AG04449 (cell line): ENCODE measurements around the gene VAV2.

Source experiments
- CTCF ChIA-PET: fragments of 350-600 bp; formaldehyde crosslinking; extraction: SDS; loops from one replicate; lab custom pipeline; 2021; ENCODE audit warnings: antibody characterized with exemption; lab: Yijun Ruan, JAX
- POLR2A ChIA-PET: fragments of 400-600, 350-600 bp; formaldehyde crosslinking; extraction: SDS; loops from one replicate; lab custom pipeline; 2020; ENCODE audit warnings: antibody characterized with exemption, inconsistent platforms; lab: Yijun Ruan, JAX
- DNase-seq: peaks from one replicate; pipeline ENCODE4 v3.0.0-alpha.2; 2010; ENCODE audit warnings: low read depth, low spot score
- H3K4me3 ChIP-seq: 2 replicates; pipeline ENCODE4 v1.5.1; 2011; ENCODE audit warnings: low read depth, mild to moderate bottlenecking, control low read depth, low read length
- CTCF ChIP-seq: IDR thresholded peaks from one replicate; pipeline ENCODE4 v1.5.1; 2011; ENCODE audit warnings: mild to moderate bottlenecking, moderate library complexity, low read length, control low read depth, inconsistent platforms; ENCODE audit not compliant: insufficient read depth; ENCODE audit errors: missing control alignments

The VAV2 gene

GRCh38 chr9:133825555-133826218 lies 166.4 kb downstream of the VAV2 start:
- no peak overlapping the region for H3K4me3 ChIP-seq
- CTCF ChIA-PET, result interaction anchor here (0.8 to 3.1 kb wide), 4 partner anchors 10 to 169 kb away, joined by 3 to 18 read pairs (median 4); no protein-coding TSS in a partner anchor
- no peak for TF ChIP-seq CTCF
- DNase-seq, result peak; percentile 40
- POLR2A ChIA-PET, result no interaction called here

GRCh38 chr9:133824802-133825186 lies 167.3 kb downstream of the VAV2 start:
- DNase-seq, result no peak
- no peak overlapping the region for H3K4me3 ChIP-seq
- no peak for TF ChIP-seq CTCF
- ChIA-PET CTCF (interaction anchor here (1.7 to 3.1 kb wide), 2 partner anchors 9 to 169 kb away, joined by 5 to 18 read pairs; no protein-coding TSS in a partner anchor), POLR2A (no interaction called here)

- ChIA-PET POLR2A (interaction anchor here (0.6 kb wide), 1 partner anchor 16 kb away, joined by 3 read pairs; no protein-coding TSS in a partner anchor), CTCF (interaction anchor here (3.1 kb wide), 1 partner anchor 170 kb away, joined by 18 read pairs; no protein-coding TSS in a partner anchor)
- TF ChIP-seq CTCF, result no peak
- no peak overlapping the region for H3K4me3 ChIP-seq
- DNase-seq, result no peak
Observed at GRCh38 chr9:133824106-133824801, 167.9 kb downstream of the VAV2 start.

GRCh38 chr9:133823189-133824105 lies 168.7 kb downstream of the VAV2 start:
- TF ChIP-seq CTCF, result no peak
- no peak overlapping the region for H3K4me3 ChIP-seq
- CTCF ChIA-PET, result no interaction called here
- POLR2A ChIA-PET, result interaction anchor here (0.6 kb wide), 1 partner anchor 17 kb away, joined by 3 read pairs; no protein-coding TSS in a partner anchor
- no peak for DNase-seq

- ChIA-PET CTCF (interaction anchor here (2.6 kb wide), 1 partner anchor 172 kb away, joined by 9 read pairs; no protein-coding TSS in a partner anchor), POLR2A (no interaction called here)
- no peak for TF ChIP-seq CTCF
- H3K4me3 ChIP-seq, result no peak overlapping the region
- DNase-seq, result no peak
Observed at GRCh38 chr9:133822430-133823065, 169.6 kb downstream of the VAV2 start.
